HG03342 (cell line): ENCODE results near the gene GALNT1.
A peak's percentile ranks its signal among the peaks of the same experiment; 100 is the strongest.

ENCODE experiments used
- ATAC-seq: cut with Tn5 transposase; IDR thresholded peaks from one replicate; pipeline ENCODE4 v1.9.1; 2021; ENCODE audit warnings: mild to moderate bottlenecking, moderate library complexity; ENCODE audit not compliant: unreplicated experiment

Gene GALNT1

DNA sequence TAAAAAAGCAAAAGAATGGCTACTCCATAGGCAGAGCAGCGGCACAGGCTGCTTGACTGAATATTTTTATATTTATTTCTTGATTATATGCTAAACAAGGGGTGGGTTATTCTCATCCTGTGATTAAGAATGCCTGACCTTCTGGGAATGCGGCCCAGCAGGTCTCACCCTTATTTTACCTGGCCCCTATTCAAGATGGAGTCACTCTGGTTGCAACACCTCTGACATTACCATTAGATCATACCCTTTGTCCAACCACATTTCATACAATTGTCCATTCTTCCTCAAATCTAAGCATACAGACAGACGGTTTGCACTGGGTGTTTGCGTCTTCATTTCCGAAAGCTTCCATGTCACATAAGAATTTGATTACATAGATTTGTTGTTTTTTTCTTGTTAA, 168.2 kb downstream of the GALNT1 start:
- ATAC-seq, result no peak

DNA sequence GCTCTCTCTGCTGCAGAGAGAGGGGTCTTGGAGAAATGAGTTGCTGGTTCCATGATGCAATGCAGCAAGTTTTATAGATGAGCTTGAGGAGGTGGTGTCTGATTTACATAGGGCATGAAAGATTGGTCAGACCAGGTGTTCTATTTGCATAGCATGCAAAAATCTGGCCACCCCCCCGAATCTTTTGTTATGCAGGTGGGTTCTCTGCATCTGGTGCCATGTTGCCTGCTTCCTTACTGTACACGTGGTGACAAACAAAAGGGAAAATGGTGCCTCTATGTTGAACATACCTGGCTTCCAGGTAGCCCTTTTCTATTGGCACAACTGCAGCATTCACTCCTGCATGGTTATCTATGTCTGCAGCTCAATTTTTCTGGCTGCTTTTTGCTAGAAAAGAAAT, 169.4 kb downstream of the GALNT1 start:
- ATAC-seq, result no peak

GRCh38 chr18:35753306-35753910, 171.9 kb downstream of the GALNT1 start:
- ATAC-seq, result no peak

GRCh38 chr18:35754464-35754863, 172.9 kb downstream of the GALNT1 start:
- ATAC-seq, result no peak

DNA sequence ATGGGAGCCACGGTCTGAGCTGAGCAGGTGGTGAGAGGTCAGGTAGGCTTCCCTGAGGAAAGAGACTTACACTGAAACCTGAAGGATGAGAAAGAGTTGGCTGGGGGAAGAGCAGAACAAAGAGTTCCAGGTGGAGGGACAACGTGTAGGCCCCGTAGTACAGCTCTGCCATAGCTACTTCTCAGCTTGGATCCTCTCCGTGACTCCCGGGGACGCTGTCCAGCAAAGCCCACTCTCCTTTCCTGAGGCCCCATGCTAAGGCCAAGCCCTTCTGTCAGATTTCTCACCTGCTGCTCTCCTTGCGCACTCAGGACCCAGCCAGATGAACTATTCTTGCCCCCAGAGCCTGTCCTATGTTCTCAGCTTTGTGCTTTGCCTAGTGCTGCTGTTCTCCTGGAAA, 173.8 kb downstream of the GALNT1 start:
- ATAC-seq, result no peak

DNA sequence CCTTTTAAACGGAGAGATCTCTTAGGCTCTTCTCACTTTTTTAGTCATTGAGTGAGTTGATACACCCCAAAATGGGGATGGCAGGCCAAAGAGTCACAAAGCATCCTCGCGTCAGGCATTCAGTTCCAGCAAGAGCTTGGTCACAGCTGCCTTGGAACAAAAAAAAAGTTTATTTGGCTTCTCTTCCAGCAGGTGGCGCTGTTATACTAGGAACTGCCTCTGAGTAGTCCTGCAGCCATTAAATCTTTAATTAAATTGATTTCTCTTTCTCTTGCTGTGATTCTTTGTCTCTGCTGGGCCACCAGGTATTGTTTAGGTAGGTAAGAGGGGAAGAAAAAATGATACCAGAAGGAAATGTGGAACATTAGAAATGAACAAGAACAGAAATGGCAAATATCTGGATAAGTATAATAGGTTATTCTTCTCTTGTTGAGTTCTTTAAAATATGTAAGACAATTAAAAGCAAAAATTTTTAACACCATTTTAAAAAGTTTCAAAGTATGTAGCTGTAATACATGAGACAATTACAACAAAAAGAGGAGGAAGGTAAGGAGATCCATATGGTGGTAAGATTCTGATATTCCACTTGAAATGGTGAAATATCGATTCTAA, 175.1 kb downstream of the GALNT1 start:
- peak; percentile 65 for ATAC-seq
